ENCODE measurements around the gene ANAPC2. TPM values are rescaled to one million over a fixed set of nuclear protein-coding genes. Genes with fewer than 3 reads are reported as not detected.

The ANAPC2 gene
- polyA plus RNA-seq, 2 donors: 27.7 to 47.3 TPM

DNA sequence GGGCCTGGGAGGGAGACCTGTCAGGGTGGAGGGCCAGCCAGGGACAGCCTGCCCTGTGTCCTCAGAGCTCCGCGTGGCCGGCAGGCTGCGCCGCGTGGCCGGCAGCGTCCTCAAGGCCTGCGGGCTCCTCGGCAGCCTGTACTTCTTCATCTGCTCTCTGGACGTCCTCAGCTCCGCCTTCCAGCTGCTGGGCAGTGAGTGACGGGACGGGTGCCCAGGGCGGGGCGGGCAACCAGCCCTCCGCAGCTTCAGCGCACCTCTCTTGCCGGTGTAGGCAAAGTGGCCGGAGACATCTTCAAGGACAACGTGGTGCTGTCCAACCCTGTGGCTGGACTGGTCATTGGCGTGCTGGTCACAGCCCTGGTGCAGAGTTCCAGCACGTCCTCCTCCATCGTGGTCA is 44.1 kb upstream of the ANAPC2 start:
- Histone ChIP-seq H3K36me3 (ENCODE audit: control insufficient read depth in 2 of 2, insufficient read depth in 2 of 2, low read length in 1 of 2) (no peaks in the 10 kb centered on the region), H3K27ac (ENCODE audit: low read depth in 2 of 2, low read length in 1 of 2) (no peak overlapping the region), H3K9me3 (ENCODE audit: control insufficient read depth in 2 of 2, insufficient read depth in 1 of 2, low read depth in 1 of 2, low read length in 1 of 2) (no peaks in the 10 kb centered on the region), H3K4me3 (ENCODE audit: low read depth in 1 of 2, low read length in 2 of 2) (no peak overlapping the region), H3K4me1 (ENCODE audit: control insufficient read depth in 2 of 2, insufficient read depth in 2 of 2, low read length in 1 of 2) (peaks cover 6 to 9% of the 10 kb centered on the region in 2 donors), H3K27me3 (ENCODE audit: control insufficient read depth in 1 of 2, insufficient read depth in 2 of 2, low read length in 2 of 2) (no peaks in the 10 kb centered on the region)
- 62 to 76% methylated on average over 24 of the region's 24 CpGs for WGBS, 2 donors

- H3K4me3 ChIP-seq (ENCODE audit: low read depth in 1 of 2, low read length in 2 of 2): no peak overlapping the region
These were observed 43.7 kb upstream of the ANAPC2 start for GRCh38 chr9:137232101-137232500.

DNA sequence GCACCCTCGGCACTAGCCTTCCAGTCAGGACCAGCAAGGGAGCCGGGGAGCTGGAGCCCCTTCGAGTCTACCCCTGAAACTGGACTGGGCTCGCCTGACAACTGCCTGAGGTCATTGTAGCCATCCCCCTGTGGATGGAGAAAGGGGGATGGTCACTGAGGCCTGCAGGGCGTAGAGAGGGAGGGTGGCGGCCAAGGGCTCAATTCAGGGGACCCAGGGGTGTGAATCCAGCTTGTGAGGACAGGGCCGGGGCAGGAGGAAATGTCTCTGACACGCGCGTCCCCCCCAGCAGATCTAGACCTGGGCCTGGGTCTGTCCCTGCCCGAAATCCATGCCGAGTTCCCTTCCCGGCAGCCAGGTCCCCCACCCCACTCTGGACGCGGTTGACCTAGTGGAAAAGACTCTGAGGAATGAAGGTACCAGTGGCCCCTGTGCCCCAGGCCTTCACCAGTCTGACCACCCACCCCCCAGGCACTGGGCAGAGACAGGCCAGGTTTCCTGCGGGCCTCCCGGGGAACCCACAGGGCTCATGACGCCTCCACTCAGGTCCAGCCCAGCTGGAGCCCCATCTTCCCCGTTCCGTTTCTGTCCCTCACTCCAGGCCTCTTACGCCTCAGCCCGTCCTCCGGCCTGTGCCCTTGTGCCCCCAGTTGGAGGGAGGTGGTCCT is 43.1 kb upstream of the ANAPC2 start:
- H3K9me3 ChIP-seq (ENCODE audit: control insufficient read depth in 2 of 2, insufficient read depth in 1 of 2, low read depth in 1 of 2, low read length in 1 of 2): no peaks in the 10 kb centered on the region
- H3K4me1 ChIP-seq (ENCODE audit: control insufficient read depth in 2 of 2, insufficient read depth in 2 of 2, low read length in 1 of 2): peaks cover 6 to 12% of the 10 kb centered on the region in 2 donors
- H3K36me3 ChIP-seq (ENCODE audit: control insufficient read depth in 2 of 2, insufficient read depth in 2 of 2, low read length in 1 of 2): no peaks in the 10 kb centered on the region
- H3K27ac ChIP-seq (ENCODE audit: low read depth in 2 of 2, low read length in 1 of 2): no peak overlapping the region
- no peaks in the 10 kb centered on the region for H3K27me3 ChIP-seq (ENCODE audit: control insufficient read depth in 1 of 2, insufficient read depth in 2 of 2, low read length in 2 of 2)
- WGBS, 2 donors: 78 to 81% methylated on average over 23 of the region's 23 CpGs
- H3K4me3 ChIP-seq (ENCODE audit: low read depth in 1 of 2, low read length in 2 of 2): no peak overlapping the region

More at GRCh38 chr9:137232101-137232500, 43.7 kb upstream of the ANAPC2 start:
- no peak overlapping the region for H3K27ac ChIP-seq (ENCODE audit: low read depth in 2 of 2, low read length in 1 of 2)
- H3K27me3 ChIP-seq (ENCODE audit: control insufficient read depth in 1 of 2, insufficient read depth in 2 of 2, low read length in 2 of 2): no peaks in the 10 kb centered on the region
- peaks cover 6 to 13% of the 10 kb centered on the region in 2 donors for H3K4me1 ChIP-seq (ENCODE audit: control insufficient read depth in 2 of 2, insufficient read depth in 2 of 2, low read length in 1 of 2)
- no peaks in the 10 kb centered on the region for H3K36me3 ChIP-seq (ENCODE audit: control insufficient read depth in 2 of 2, insufficient read depth in 2 of 2, low read length in 1 of 2)
- 53 to 58% methylated on average over 10 of the region's 10 CpGs for WGBS, 2 donors
- H3K9me3 ChIP-seq (ENCODE audit: control insufficient read depth in 2 of 2, insufficient read depth in 1 of 2, low read depth in 1 of 2, low read length in 1 of 2): no peaks in the 10 kb centered on the region

GRCh38 chr9:137230705-137231371 is 42.5 kb upstream of the ANAPC2 start, which contains the start of gene SLC34A3:
TSS of gene SLC34A3 (plus strand) at chr9:137230901. CDS start at chr9:137231703, 802 bp downstream.
- peaks cover 0 to 5% of the 10 kb centered on the region in 2 donors for H3K36me3 ChIP-seq (ENCODE audit: control insufficient read depth in 2 of 2, insufficient read depth in 2 of 2, low read length in 1 of 2)
- H3K4me3 ChIP-seq (ENCODE audit: low read depth in 1 of 2, low read length in 2 of 2): no peak within 1 kb of the TSS
- H3K9me3 ChIP-seq (ENCODE audit: control insufficient read depth in 2 of 2, insufficient read depth in 1 of 2, low read depth in 1 of 2, low read length in 1 of 2): no peaks in the 10 kb centered on the region
- H3K27me3 ChIP-seq (ENCODE audit: control insufficient read depth in 1 of 2, insufficient read depth in 2 of 2, low read length in 2 of 2): no peaks in the 10 kb centered on the region
- WGBS, 2 donors: 62 to 64% methylated on average over 14 of the region's 14 CpGs
- no peak within 1 kb of the TSS for H3K27ac ChIP-seq (ENCODE audit: low read depth in 2 of 2, low read length in 1 of 2)
- H3K4me1 ChIP-seq (ENCODE audit: control insufficient read depth in 2 of 2, insufficient read depth in 2 of 2, low read length in 1 of 2): peaks cover 3 to 13% of the 10 kb centered on the region in 2 donors

GRCh38 chr9:137229903-137230704 is 41.7 kb upstream of the ANAPC2 start:
- no peak overlapping the region for H3K4me3 ChIP-seq (ENCODE audit: low read depth in 1 of 2, low read length in 2 of 2)
- WGBS, 2 donors: 48 to 55% methylated on average over 27 to 31 of the region's 31 CpGs

DNA sequence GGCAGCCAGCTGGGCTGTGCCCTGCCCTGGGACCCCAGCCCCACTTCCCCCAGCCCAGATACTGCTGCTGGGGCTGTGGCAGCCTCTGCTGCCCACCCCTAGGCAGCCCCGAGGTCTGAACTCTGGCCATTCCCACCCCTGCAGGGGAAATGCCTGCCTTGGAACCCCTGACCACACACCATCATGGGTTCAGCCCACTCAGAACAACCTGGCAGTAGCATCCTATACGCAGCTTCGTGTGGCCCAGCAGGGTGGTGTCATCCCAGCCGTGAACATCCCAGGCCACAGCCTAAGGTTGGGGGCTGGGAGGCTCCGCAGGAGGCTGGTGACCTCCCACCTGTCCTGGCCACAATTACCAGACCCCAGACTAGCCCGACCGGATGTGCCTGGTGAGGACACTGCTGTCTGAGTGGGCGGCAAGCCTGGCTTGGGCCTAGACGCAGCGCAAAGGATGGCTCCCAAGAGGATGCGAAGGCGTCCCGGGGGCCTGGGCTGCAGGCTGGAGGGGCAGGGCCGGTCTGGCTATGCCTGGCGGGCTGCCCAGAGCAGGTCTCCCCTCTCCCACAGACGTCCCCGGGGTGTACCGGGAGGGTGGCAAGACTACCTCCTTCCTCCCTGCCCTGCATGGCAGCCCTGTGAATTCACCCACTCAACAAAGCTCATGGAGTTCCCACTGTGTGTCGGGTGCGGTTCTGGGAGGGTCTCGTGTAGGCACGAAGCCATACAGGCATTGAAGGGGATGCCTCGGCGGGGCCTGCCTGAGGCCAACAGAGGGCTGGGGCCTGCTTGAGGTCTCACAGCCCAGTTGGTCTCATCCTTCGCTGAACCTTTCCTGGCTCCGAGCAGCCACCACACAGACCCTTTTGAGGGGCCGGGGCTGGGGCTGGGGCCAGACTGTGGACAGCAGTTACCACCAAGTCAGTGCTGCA is 40.9 kb upstream of the ANAPC2 start:
- no peaks in the 10 kb centered on the region for H3K27me3 ChIP-seq (ENCODE audit: control insufficient read depth in 1 of 2, insufficient read depth in 2 of 2, low read length in 2 of 2)
- 64 to 67% methylated on average over 27 of the region's 27 CpGs for WGBS, 2 donors

More at GRCh38 chr9:137229903-137230704, 41.7 kb upstream of the ANAPC2 start:
- Histone ChIP-seq H3K4me1 (ENCODE audit: control insufficient read depth in 2 of 2, insufficient read depth in 2 of 2, low read length in 1 of 2) (peaks cover 3 to 17% of the 10 kb centered on the region in 2 donors), H3K27ac (ENCODE audit: low read depth in 2 of 2, low read length in 1 of 2) (no peak overlapping the region), H3K36me3 (ENCODE audit: control insufficient read depth in 2 of 2, insufficient read depth in 2 of 2, low read length in 1 of 2) (peaks cover 0 to 8% of the 10 kb centered on the region in 2 donors), H3K27me3 (ENCODE audit: control insufficient read depth in 1 of 2, insufficient read depth in 2 of 2, low read length in 2 of 2) (no peaks in the 10 kb centered on the region), H3K9me3 (ENCODE audit: control insufficient read depth in 2 of 2, insufficient read depth in 1 of 2, low read depth in 1 of 2, low read length in 1 of 2) (no peaks in the 10 kb centered on the region)

GRCh38 chr9:137228506-137228967 is 40.2 kb upstream of the ANAPC2 start:
- 44 to 64% methylated on average over 27 to 29 of the region's 29 CpGs for WGBS, 2 donors
- Histone ChIP-seq H3K27me3 (ENCODE audit: control insufficient read depth in 1 of 2, insufficient read depth in 2 of 2, low read length in 2 of 2) (no peaks in the 10 kb centered on the region), H3K4me3 (ENCODE audit: low read depth in 1 of 2, low read length in 2 of 2) (no peak overlapping the region), H3K27ac (ENCODE audit: low read depth in 2 of 2, low read length in 1 of 2) (peak overlapping the region in 1 of 2 donors; percentile 50), H3K9me3 (ENCODE audit: control insufficient read depth in 2 of 2, insufficient read depth in 1 of 2, low read depth in 1 of 2, low read length in 1 of 2) (no peaks in the 10 kb centered on the region), H3K36me3 (ENCODE audit: control insufficient read depth in 2 of 2, insufficient read depth in 2 of 2, low read length in 1 of 2) (peaks cover 0 to 8% of the 10 kb centered on the region in 2 donors), H3K4me1 (ENCODE audit: control insufficient read depth in 2 of 2, insufficient read depth in 2 of 2, low read length in 1 of 2) (peaks cover 3 to 21% of the 10 kb centered on the region in 2 donors)

More for the DNA sequence above, 40.9 kb upstream of the ANAPC2 start:
- Histone ChIP-seq H3K4me1 (ENCODE audit: control insufficient read depth in 2 of 2, insufficient read depth in 2 of 2, low read length in 1 of 2) (peaks cover 3 to 17% of the 10 kb centered on the region in 2 donors), H3K9me3 (ENCODE audit: control insufficient read depth in 2 of 2, insufficient read depth in 1 of 2, low read depth in 1 of 2, low read length in 1 of 2) (no peaks in the 10 kb centered on the region), H3K36me3 (ENCODE audit: control insufficient read depth in 2 of 2, insufficient read depth in 2 of 2, low read length in 1 of 2) (peaks cover 0 to 8% of the 10 kb centered on the region in 2 donors), H3K27ac (ENCODE audit: low read depth in 2 of 2, low read length in 1 of 2) (peak overlapping the region in 1 of 2 donors; percentile 1), H3K4me3 (ENCODE audit: low read depth in 1 of 2, low read length in 2 of 2) (no peak overlapping the region)

- 31 to 36% methylated on average over 12 to 18 of the region's 18 CpGs for WGBS, 2 donors
- H3K4me3 ChIP-seq (ENCODE audit: low read depth in 1 of 2, low read length in 2 of 2): no peak overlapping the region
- H3K4me1 ChIP-seq (ENCODE audit: control insufficient read depth in 2 of 2, insufficient read depth in 2 of 2, low read length in 1 of 2): peaks cover 3 to 21% of the 10 kb centered on the region in 2 donors
- no peaks in the 10 kb centered on the region for H3K9me3 ChIP-seq (ENCODE audit: control insufficient read depth in 2 of 2, insufficient read depth in 1 of 2, low read depth in 1 of 2, low read length in 1 of 2)
- H3K27ac ChIP-seq (ENCODE audit: low read depth in 2 of 2, low read length in 1 of 2): peak overlapping the region; percentile 93 to 94
- peaks cover 0 to 8% of the 10 kb centered on the region in 2 donors for H3K36me3 ChIP-seq (ENCODE audit: control insufficient read depth in 2 of 2, insufficient read depth in 2 of 2, low read length in 1 of 2)
- no peaks in the 10 kb centered on the region for H3K27me3 ChIP-seq (ENCODE audit: control insufficient read depth in 1 of 2, insufficient read depth in 2 of 2, low read length in 2 of 2)
These were observed 39.6 kb upstream of the ANAPC2 start for GRCh38 chr9:137227853-137228505.
